Astrocyte of the cerebellum (primary cell): ENCODE measurements around the gene DNAAF8.

Experiments used
- DNase-seq: peaks from one replicate; pipeline ENCODE4 v3.0.0-alpha.2; 2011; ENCODE audit warnings: low read depth
- H3K4me3 ChIP-seq: 2 replicates; pipeline ENCODE4 v1.5.1; 2011; ENCODE audit warnings: mild to moderate bottlenecking, low read depth, low read length, moderate library complexity
- CTCF ChIP-seq: IDR thresholded peaks from 2 replicates; pipeline ENCODE4 v1.5.1; 2012; ENCODE audit warnings: low read length, low read depth, moderate library complexity, mild to moderate bottlenecking; ENCODE audit errors: missing control alignments
- in situ Hi-C: cut with HindIII; loops from 2 replicates; pipeline ENCODE4 v1.10.0; 2017; ENCODE audit warnings: low sequenced_read_pairs

Gene DNAAF8

GRCh38 chr16:4787068-4787467 lies 52.7 kb downstream of the DNAAF8 start:
- no peak for DNase-seq
- TF ChIP-seq CTCF: no peak
- no peak overlapping the region for H3K4me3 ChIP-seq
- in situ Hi-C loops: no loop called here

- no peak for DNase-seq
- in situ Hi-C loops: no loop called here
- no peak within 1 kb of the TSS for H3K4me3 ChIP-seq
- TF ChIP-seq CTCF: no peak
Observed at GRCh38 chr16:4787627-4788482, 53.5 kb downstream of the DNAAF8 start, which contains the start of gene SEPTIN12. Gene SEPTIN12 (minus strand): TSS chr16:4788345. CDS start chr16:4787645, 700 bp downstream.

GRCh38 chr16:4788489-4788889 lies 54.2 kb downstream of the DNAAF8 start:
- no peak for TF ChIP-seq CTCF
- H3K4me3 ChIP-seq: no peak overlapping the region
- DNase-seq: no peak
- in situ Hi-C loops: no loop called here

- DNase-seq: no peak
- H3K4me3 ChIP-seq: no peak overlapping the region
- TF ChIP-seq CTCF: no peak
- in situ Hi-C loops: no loop called here
Observed at GRCh38 chr16:4788910-4789309, 54.6 kb downstream of the DNAAF8 start.

GRCh38 chr16:4790261-4790660 lies 55.9 kb downstream of the DNAAF8 start:
- in situ Hi-C loops: no loop called here
- no peak overlapping the region for H3K4me3 ChIP-seq
- no peak for TF ChIP-seq CTCF
- no peak for DNase-seq

GRCh38 chr16:4790871-4791270 lies 56.5 kb downstream of the DNAAF8 start:
- no peak for TF ChIP-seq CTCF

More at GRCh38 chr16:4790871-4791270, 56.5 kb downstream of the DNAAF8 start:
- no peak for DNase-seq
- H3K4me3 ChIP-seq: no peak overlapping the region
- in situ Hi-C loops: no loop called here
